Iris pigment epithelial cell (primary cell): ENCODE data around the gene LRMDA.

Experiments used
- DNase-seq: peaks from one replicate; pipeline ENCODE4 v3.0.0-alpha.2; 2011; ENCODE audit warnings: low read depth

The LRMDA gene

GRCh38 chr10:76031769-76032699, 600.6 kb downstream of the LRMDA start:
- no peak for DNase-seq

GRCh38 chr10:76032700-76033039, 601.2 kb downstream of the LRMDA start:
- DNase-seq = no peak

- peak; percentile 15 for DNase-seq
Measured at GRCh38 chr10:76033457-76034196, 602.2 kb downstream of the LRMDA start.

GRCh38 chr10:76034353-76035205, 603.2 kb downstream of the LRMDA start:
- DNase-seq = no peak

- no peak for DNase-seq
Measured at GRCh38 chr10:76035206-76036110, 604.0 kb downstream of the LRMDA start.

- peak; percentile 60 for DNase-seq
Measured at GRCh38 chr10:76036111-76036940, 604.9 kb downstream of the LRMDA start.

- no peak for DNase-seq
Measured at GRCh38 chr10:76036962-76037361, 605.5 kb downstream of the LRMDA start.

GRCh38 chr10:76037531-76038155, 606.2 kb downstream of the LRMDA start:
- no peak for DNase-seq

- DNase-seq = no peak
Measured at GRCh38 chr10:76038696-76039095, 607.3 kb downstream of the LRMDA start.

GRCh38 chr10:76040107-76040829, 608.8 kb downstream of the LRMDA start:
- DNase-seq = no peak

GRCh38 chr10:76040830-76041220, 609.4 kb downstream of the LRMDA start:
- no peak for DNase-seq

GRCh38 chr10:76041551-76041950, 610.1 kb downstream of the LRMDA start:
- DNase-seq = no peak

- no peak for DNase-seq
Measured at GRCh38 chr10:76043261-76043660, 611.8 kb downstream of the LRMDA start.

GRCh38 chr10:76044751-76045150, 613.3 kb downstream of the LRMDA start:
- no peak for DNase-seq

- DNase-seq = no peak
Measured at GRCh38 chr10:76045174-76045573, 613.8 kb downstream of the LRMDA start.

GRCh38 chr10:76047521-76047920, 616.1 kb downstream of the LRMDA start:
- DNase-seq = no peak

- DNase-seq = no peak
Measured at GRCh38 chr10:76049581-76050290, 618.3 kb downstream of the LRMDA start.

- no peak for DNase-seq
Measured at GRCh38 chr10:76050291-76050625, 618.8 kb downstream of the LRMDA start.
